Measurements from ENCODE around the gene HOXB5.

HOXB5 gene

GRCh38 chr17:48554412-48555257 lies 38.9 kb downstream of the HOXB5 start:
- Histone ChIP-seq H3K4me3 (peak overlapping the region; percentile 43 to 67), H3K4me1 (peaks cover 0 to 43% (median 12%) of the 10 kb centered on the region in 4 donors), H3K27ac (peak overlapping the region; percentile 42 to 88), H3K9me3 (no peaks in the 10 kb centered on the region), H3K36me3 (no peaks in the 10 kb centered on the region), H3K27me3 (no peaks in the 10 kb centered on the region)
- no peak for DNase-seq
- no peak for TF ChIP-seq CTCF (IDR thresholded peaks at IDR 0.05)
- intact Hi-C loops (cut with DNase I; ENCODE audit: low total_unique reads): no loop called here

- Histone ChIP-seq H3K4me3 (peak overlapping the region; percentile 43 to 67), H3K9me3 (no peaks in the 10 kb centered on the region), H3K36me3 (no peaks in the 10 kb centered on the region), H3K27ac (peak overlapping the region; percentile 42 to 88), H3K27me3 (no peaks in the 10 kb centered on the region), H3K4me1 (peaks cover 0 to 43% (median 12%) of the 10 kb centered on the region in 4 donors)
- intact Hi-C loops (cut with DNase I; ENCODE audit: low total_unique reads): no loop called here
- no peak for TF ChIP-seq CTCF (IDR thresholded peaks at IDR 0.05)
- DNase-seq: no peak
Measured at GRCh38 chr17:48553826-48554225, 39.8 kb downstream of the HOXB5 start.

- Histone ChIP-seq H3K27me3 (no peaks in the 10 kb centered on the region), H3K4me3 (no peak overlapping the region), H3K27ac (peak overlapping the region in 1 of 2 donors; percentile 16), H3K9me3 (no peaks in the 10 kb centered on the region), H3K36me3 (no peaks in the 10 kb centered on the region), H3K4me1 (peaks cover 0 to 43% (median 12%) of the 10 kb centered on the region in 4 donors)
- DNase-seq: no peak
- TF ChIP-seq CTCF (IDR thresholded peaks at IDR 0.05): no peak
- intact Hi-C loops (cut with DNase I; ENCODE audit: low total_unique reads): no loop called here
Measured at GRCh38 chr17:48553190-48553547, 40.4 kb downstream of the HOXB5 start.

GRCh38 chr17:48552466-48553189 lies 41.0 kb downstream of the HOXB5 start:
- Histone ChIP-seq H3K4me3 (no peak overlapping the region), H3K4me1 (peaks cover 0 to 47% (median 12%) of the 10 kb centered on the region in 4 donors), H3K36me3 (no peaks in the 10 kb centered on the region), H3K27me3 (no peaks in the 10 kb centered on the region), H3K27ac (peak overlapping the region in 1 of 2 donors; percentile 16), H3K9me3 (no peaks in the 10 kb centered on the region)
- intact Hi-C loops (cut with DNase I; ENCODE audit: low total_unique reads): no loop called here
- no peak for TF ChIP-seq CTCF (IDR thresholded peaks at IDR 0.05)
- DNase-seq: no peak

- Histone ChIP-seq H3K9me3 (no peaks in the 10 kb centered on the region), H3K27me3 (no peaks in the 10 kb centered on the region), H3K4me1 (peaks cover 0 to 47% (median 14%) of the 10 kb centered on the region in 4 donors), H3K27ac (peak overlapping the region in 1 of 2 donors; percentile 16), H3K4me3 (no peak overlapping the region), H3K36me3 (no peaks in the 10 kb centered on the region)
- intact Hi-C loops (cut with DNase I; ENCODE audit: low total_unique reads): no loop called here
- no peak for TF ChIP-seq CTCF (IDR thresholded peaks at IDR 0.05)
- no peak for DNase-seq
Measured at GRCh38 chr17:48551596-48552465, 41.7 kb downstream of the HOXB5 start.
